NCI-H2171 (cell line): ENCODE results near the gene ZNF280A.

ENCODE experiments used
- DNase-seq: peaks from one replicate; lab custom pipeline; 2025; lab: John Stamatoyannopoulos, UW

The ZNF280A gene

GRCh38 chr22:22467112-22467511 lies 53.0 kb downstream of the ZNF280A start:
- no peak for DNase-seq

- DNase-seq: no peak
Measured at GRCh38 chr22:22465782-22466181, 54.3 kb downstream of the ZNF280A start.

DNA sequence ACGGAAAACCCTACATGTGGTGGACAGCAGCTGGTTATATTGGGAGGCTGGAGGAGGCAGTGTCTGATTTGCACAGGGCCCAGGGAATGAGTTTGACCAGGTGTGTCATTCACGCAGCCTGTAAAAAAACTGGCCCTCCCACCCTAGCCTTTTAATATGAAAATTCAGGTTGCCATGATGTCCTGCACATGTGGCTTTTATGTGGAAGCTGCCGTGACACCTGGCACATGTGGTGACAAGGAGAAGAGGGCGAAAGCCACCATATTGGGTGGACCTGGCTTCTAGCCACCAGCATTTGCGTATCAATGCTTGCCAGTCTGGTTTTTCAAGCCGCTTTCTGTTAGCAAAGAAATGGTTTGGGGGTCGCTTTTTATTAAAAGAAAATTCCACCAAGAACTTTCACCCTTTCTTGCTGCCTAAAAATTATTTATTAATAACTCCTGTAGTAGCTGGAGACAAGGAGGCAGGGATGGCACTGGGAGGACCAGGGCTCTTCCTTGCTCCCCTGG lies 54.9 kb downstream of the ZNF280A start:
- no peak for DNase-seq

GRCh38 chr22:22464541-22465054 lies 55.5 kb downstream of the ZNF280A start:
- DNase-seq: no peak

- DNase-seq: peak; percentile 42
Measured at GRCh38 chr22:22463855-22464540, 56.1 kb downstream of the ZNF280A start.
